CD4-positive, alpha-beta T cell treated with Interleukin-6 for 4 hours (primary cell): Measurements from ENCODE around the gene MOB1A.

Source experiments
- DNase-seq: peaks from one replicate; pipeline ENCODE4 v3.0.0-alpha.2; 2020; ENCODE audit warnings: mixed read lengths

MOB1A gene

DNA sequence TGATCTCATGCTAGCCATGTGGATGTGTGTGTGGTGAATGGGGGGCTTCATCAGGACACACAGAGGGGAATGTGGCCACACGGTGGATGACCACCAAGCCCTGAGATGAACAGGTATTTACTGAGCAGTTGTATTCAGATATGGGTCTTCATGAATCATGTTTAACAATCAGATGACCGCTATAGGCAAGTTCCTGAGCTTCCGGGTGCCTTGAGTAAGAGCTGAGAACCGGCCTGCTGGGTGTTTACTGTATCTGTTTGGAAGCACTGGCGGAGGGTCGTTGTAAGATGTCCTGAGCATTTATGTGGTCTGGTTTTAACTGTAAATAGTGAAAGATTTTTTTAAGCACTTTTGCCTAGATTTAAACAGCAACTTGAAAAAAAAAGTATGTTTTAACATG lies 74.9 kb downstream of the MOB1A start:
- no peak for DNase-seq
